Measurements from ENCODE around the gene CCDC47. TPM values are rescaled to one million over a fixed set of nuclear protein-coding genes. Genes with fewer than 3 reads are reported as not detected.

The CCDC47 gene
- total RNA-seq, 1 experiment from 2014 or later, result 79.4 TPM

DNA sequence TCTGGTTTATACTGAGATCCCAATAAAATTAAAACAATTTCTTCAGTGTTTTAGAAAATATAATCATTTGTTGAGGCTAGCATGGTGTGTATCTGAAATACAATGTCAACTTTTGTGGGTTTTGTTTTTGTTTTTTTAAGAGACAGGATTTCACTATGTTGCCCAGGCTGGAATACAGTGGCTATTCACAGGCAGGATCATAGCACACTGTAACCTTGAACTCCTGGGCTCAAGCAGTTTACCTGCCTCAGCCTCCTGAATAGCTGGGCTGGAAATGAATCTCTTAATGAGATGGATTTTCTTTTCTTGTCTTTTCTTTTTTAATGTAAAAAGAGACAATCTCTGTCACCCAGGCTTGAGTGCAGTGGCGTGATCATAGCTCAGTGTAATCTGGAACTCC is 12.7 kb upstream of the CCDC47 start:
- TF ChIP-seq, protein P1, sequence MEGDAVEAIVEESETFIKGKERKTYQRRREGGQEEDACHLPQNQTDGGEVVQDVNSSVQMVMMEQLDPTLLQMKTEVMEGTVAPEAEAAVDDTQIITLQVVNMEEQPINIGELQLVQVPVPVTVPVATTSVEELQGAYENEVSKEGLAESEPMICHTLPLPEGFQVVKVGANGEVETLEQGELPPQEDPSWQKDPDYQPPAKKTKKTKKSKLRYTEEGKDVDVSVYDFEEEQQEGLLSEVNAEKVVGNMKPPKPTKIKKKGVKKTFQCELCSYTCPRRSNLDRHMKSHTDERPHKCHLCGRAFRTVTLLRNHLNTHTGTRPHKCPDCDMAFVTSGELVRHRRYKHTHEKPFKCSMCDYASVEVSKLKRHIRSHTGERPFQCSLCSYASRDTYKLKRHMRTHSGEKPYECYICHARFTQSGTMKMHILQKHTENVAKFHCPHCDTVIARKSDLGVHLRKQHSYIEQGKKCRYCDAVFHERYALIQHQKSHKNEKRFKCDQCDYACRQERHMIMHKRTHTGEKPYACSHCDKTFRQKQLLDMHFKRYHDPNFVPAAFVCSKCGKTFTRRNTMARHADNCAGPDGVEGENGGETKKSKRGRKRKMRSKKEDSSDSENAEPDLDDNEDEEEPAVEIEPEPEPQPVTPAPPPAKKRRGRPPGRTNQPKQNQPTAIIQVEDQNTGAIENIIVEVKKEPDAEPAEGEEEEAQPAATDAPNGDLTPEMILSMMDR (conservative IDR thresholded peaks at IDR 0.05), result no peak
- Histone ChIP-seq H2AFZ (ENCODE audit: low read length) (no peak overlapping the region), H4K91ac (ENCODE audit: insufficient read length, low read depth, low read length) (no peak overlapping the region), H3K27me3 (ENCODE audit: insufficient read depth, low read length) (no peaks in the 10 kb centered on the region), H3K4ac (ENCODE audit: low read depth, low read length) (no peak overlapping the region), H4K5ac (ENCODE audit: insufficient read length, low read depth, low read length) (no peak overlapping the region), H3T11ph (ENCODE audit: low read length) (no peak overlapping the region), H4K20me1 (ENCODE audit: control insufficient read depth, insufficient read depth, insufficient read length) (peaks cover 2% of the 10 kb centered on the region), H3K23me2 (ENCODE audit: insufficient read length, low read depth, low read length, poor library complexity, severe bottlenecking) (no peaks in the 10 kb centered on the region), H2BK15ac (ENCODE audit: low read depth, low read length) (no peak overlapping the region), H3K9me3 (ENCODE audit: control insufficient read depth, low read depth, low read length) (no peaks in the 10 kb centered on the region), H3K27ac (ENCODE audit: insufficient read length, low read depth, low read length) (no peak overlapping the region), H3K14ac (ENCODE audit: insufficient read depth, low read length) (no peak overlapping the region), H3K9ac (ENCODE audit: extremely low read depth, insufficient read length, low read length) (no peak overlapping the region), H2AK5ac (ENCODE audit: insufficient read length, low read length) (no peak overlapping the region), H3K23ac (ENCODE audit: insufficient read length, low read depth, low read length) (no peak overlapping the region), H2BK5ac (ENCODE audit: insufficient read length, low read length) (no peak overlapping the region), H3K79me2 (ENCODE audit: insufficient read depth, low read length) (peaks cover 24% of the 10 kb centered on the region), H3K4me2 (ENCODE audit: insufficient read depth, insufficient read length, low read length) (no peak overlapping the region), H3K4me1 (ENCODE audit: insufficient read depth, low read length) (no peaks in the 10 kb centered on the region), H2BK12ac (ENCODE audit: insufficient read length, low read depth, low read length) (no peak overlapping the region), H3K79me1 (ENCODE audit: insufficient read depth, low read depth, low read length, poor library complexity, severe bottlenecking) (peaks cover 9% of the 10 kb centered on the region), H2BK120ac (ENCODE audit: low read depth, low read length, poor library complexity, severe bottlenecking) (no peak overlapping the region), H3K18ac (ENCODE audit: insufficient read length, low read depth, low read length) (no peak overlapping the region), H2BK20ac (ENCODE audit: low read depth, low read length, poor library complexity, severe bottlenecking) (no peak overlapping the region), H4K8ac (replicated peaks; ENCODE audit: insufficient read length, low read depth, low read length) (no peak overlapping the region), H3K56ac (ENCODE audit: insufficient read length, low read depth, low read length) (no peak overlapping the region)
- Mint-ChIP-seq H3K4me3 (no peak overlapping the region), H3K4me1 (0 out of 4 replicates have a peak, but pooled peaks cover 0 to 2% of the 10 kb centered on the region in 2 experiments), H3K27ac (no peak overlapping the region), H3K27me3 (ENCODE audit: low read depth) (no peaks in the 10 kb centered on the region), H3K36me3 (ENCODE audit: insufficient read depth in 1 of 3, low read depth in 3 of 3) (peaks cover 12 to 58% (median 31%) of the 10 kb centered on the region in 3 experiments; a peak in 6 of 7 replicates), H3K9me3 (no peaks in the 10 kb centered on the region)
- DNase-seq, result no peak
- no CpG with 5 or more reads among the region's 1 CpG for WGBS (ENCODE audit: extremely low coverage, insufficient read length, low lambda C conversion rate)
